Measurements from ENCODE around the gene PRUNE2. TPM values are rescaled to one million over a fixed set of nuclear protein-coding genes. Genes with fewer than 3 reads are reported as not detected.

Gene PRUNE2
- total and polyA plus RNA-seq, 11 donors, result 0.51 to 7.7 (median 1.4) TPM

DNA sequence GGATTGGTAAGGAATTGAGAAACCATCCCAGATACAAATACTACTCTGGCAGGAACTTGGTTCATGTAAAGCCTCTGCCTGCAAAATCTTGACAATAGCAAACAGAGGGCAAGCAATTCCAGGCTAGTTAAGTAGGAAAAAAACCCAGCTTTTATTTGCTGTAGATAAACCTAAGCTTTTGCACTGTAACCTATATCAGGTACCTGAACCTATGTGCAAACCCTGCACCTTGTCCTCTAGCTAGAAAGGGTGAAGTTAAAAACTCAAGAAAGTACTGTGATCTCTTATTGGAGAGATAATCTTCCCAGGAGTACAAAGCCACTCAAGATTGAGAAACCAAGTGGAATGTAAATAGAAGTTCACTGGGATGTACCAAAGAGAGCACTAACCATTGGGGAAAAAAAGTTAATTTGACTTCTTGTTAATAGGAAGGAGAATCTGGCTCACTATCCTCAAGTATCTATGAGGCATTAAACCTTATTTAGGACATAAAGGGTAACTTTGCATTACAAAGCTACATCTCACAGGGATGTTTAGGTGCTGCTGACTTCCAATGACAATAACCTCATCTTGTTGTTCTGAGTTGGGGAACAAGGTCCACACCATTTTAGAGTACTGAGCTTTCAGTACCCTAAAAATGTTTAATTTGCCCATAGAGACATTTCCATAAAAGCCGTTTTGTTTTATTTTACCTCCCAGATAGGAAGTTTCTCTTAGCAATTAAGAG is 215.5 kb downstream of the PRUNE2 start:
- ATAC-seq, result no peak
- no peaks in the 10 kb centered on the region for H3K36me3 ChIP-seq
- no peak for DNase-seq
- H3K9me3 ChIP-seq, result no peaks in the 10 kb centered on the region
- TF ChIP-seq, protein P1, sequence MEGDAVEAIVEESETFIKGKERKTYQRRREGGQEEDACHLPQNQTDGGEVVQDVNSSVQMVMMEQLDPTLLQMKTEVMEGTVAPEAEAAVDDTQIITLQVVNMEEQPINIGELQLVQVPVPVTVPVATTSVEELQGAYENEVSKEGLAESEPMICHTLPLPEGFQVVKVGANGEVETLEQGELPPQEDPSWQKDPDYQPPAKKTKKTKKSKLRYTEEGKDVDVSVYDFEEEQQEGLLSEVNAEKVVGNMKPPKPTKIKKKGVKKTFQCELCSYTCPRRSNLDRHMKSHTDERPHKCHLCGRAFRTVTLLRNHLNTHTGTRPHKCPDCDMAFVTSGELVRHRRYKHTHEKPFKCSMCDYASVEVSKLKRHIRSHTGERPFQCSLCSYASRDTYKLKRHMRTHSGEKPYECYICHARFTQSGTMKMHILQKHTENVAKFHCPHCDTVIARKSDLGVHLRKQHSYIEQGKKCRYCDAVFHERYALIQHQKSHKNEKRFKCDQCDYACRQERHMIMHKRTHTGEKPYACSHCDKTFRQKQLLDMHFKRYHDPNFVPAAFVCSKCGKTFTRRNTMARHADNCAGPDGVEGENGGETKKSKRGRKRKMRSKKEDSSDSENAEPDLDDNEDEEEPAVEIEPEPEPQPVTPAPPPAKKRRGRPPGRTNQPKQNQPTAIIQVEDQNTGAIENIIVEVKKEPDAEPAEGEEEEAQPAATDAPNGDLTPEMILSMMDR (IDR thresholded peaks at IDR 0.05), result no peak
- TF ChIP-seq POLR2A (IDR thresholded peaks at IDR 0.05), result no peak
- H3K4me3 ChIP-seq, result no peak overlapping the region
- no peak overlapping the region for H3K27ac ChIP-seq
- 68 to 89% (median 72%) methylated on average over 1 of the region's 1 CpG for WGBS, 4 donors
- peaks cover 0 to 30% (median 0%) of the 10 kb centered on the region in 12 donors for H3K4me1 ChIP-seq
- intact Hi-C loops (cut with DNase I), result no loop called here
- H3K27me3 ChIP-seq, result peaks cover 0 to 45% (median 0%) of the 10 kb centered on the region in 9 donors

GRCh38 chr9:76688471-76689238 is 217.3 kb downstream of the PRUNE2 start:
- Histone ChIP-seq H3K4me3 (no peak overlapping the region), H3K9me3 (no peaks in the 10 kb centered on the region), H3K4me1 (peaks cover 0 to 30% (median 0%) of the 10 kb centered on the region in 12 donors), H3K36me3 (no peaks in the 10 kb centered on the region), H3K27me3 (peaks cover 0 to 35% (median 0%) of the 10 kb centered on the region in 9 donors), H3K27ac (no peak overlapping the region)
- no peak for TF ChIP-seq POLR2A (IDR thresholded peaks at IDR 0.05)
- TF ChIP-seq, protein P1 (IDR thresholded peaks at IDR 0.05), result no peak
- intact Hi-C loops (cut with DNase I), result no loop called here
- ATAC-seq, result no peak
- WGBS, 4 donors, result 52 to 74% (median 67%) methylated on average over 3 of the region's 3 CpGs
- no peak for DNase-seq

DNA sequence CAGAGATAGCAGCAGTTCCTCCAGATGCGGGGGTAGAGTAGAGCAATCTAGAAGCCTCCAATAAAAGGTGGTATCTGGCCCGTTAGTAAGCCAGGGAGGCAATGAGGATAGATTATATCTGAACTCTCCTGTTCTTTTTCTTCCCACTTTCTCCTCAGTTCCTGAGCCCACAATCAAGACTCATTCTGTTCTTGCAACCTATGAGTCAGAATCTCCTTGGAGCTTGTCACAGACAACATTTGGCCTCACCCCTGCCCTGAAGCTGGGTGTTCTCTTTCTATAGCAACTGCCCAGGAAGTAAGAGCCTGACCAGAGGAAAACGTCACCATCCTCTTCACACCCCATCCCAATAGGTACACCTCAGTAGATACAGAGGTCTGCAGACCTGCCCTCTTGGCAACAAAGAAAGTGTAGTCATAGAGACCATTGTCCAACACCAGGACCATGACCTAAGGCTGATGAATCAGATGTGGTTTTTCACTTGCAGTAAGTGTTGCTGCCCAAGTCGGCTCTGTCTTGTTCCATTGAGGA is 218.0 kb downstream of the PRUNE2 start:
- no peak for TF ChIP-seq POLR2A (IDR thresholded peaks at IDR 0.05)
- TF ChIP-seq, protein P1 (IDR thresholded peaks at IDR 0.05), result no peak
- DNase-seq, result no peak
- peak in 3 of 4 donors; percentile 28 to 86 (median 69) for ATAC-seq
- peaks cover 0 to 32% (median 0%) of the 10 kb centered on the region in 9 donors for H3K27me3 ChIP-seq
- no peaks in the 10 kb centered on the region for H3K9me3 ChIP-seq
- WGBS, 4 donors, result 64 to 78% (median 67%) methylated on average over 4 of the region's 4 CpGs
- intact Hi-C loops (cut with DNase I), result no loop called here
- H3K4me1 ChIP-seq, result peaks cover 0 to 30% (median 0%) of the 10 kb centered on the region in 12 donors
- no peaks in the 10 kb centered on the region for H3K36me3 ChIP-seq
- no peak overlapping the region for H3K27ac ChIP-seq
- H3K4me3 ChIP-seq, result no peak overlapping the region

DNA sequence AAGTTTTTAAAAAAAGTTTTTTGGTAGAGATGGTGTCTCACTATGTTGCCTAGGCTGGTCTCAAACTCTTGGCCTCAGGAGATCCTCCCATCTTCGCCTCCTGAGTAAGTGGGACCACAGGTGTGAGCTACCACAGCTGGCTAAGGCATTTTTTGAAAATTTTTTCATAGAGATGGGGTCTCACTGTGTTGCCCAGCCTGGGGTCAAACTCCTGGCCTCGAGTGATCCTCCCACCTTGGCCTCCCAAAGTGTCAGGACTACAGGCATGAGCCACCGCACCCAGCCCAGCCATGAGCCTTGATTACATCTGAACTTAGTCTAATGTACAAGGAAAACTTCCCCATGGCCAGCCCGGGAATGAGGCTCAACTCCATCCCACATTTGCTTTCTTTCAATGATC is 219.2 kb downstream of the PRUNE2 start:
- TF ChIP-seq, protein P1 (IDR thresholded peaks at IDR 0.05), result no peak
- no peak for TF ChIP-seq POLR2A (IDR thresholded peaks at IDR 0.05)
- intact Hi-C loops (cut with DNase I), result no loop called here
- H3K27ac ChIP-seq, result no peak overlapping the region
- DNase-seq (no peak), ATAC-seq (no peak)
- 67 to 69% (median 68%) methylated on average over 4 of the region's 4 CpGs for WGBS, 4 donors
- no peaks in the 10 kb centered on the region for H3K9me3 ChIP-seq
- peaks cover 0 to 20% (median 0%) of the 10 kb centered on the region in 9 donors for H3K27me3 ChIP-seq
- H3K36me3 ChIP-seq, result no peaks in the 10 kb centered on the region
- H3K4me1 ChIP-seq, result peaks cover 0 to 25% (median 0%) of the 10 kb centered on the region in 12 donors
- H3K4me3 ChIP-seq, result no peak overlapping the region

Measured in heart left ventricle (tissue), 16 donors.